GM18505 (cell line): Measurements from ENCODE around the gene TMCO4.

ENCODE experiments used
- ATAC-seq: cut with Tn5 transposase; IDR thresholded peaks from one replicate; pipeline ENCODE4 v1.9.1; 2021; ENCODE audit not compliant: unreplicated experiment
- POLR2A ChIP-seq: IDR thresholded peaks from 4 replicates; pipeline ENCODE4 v1.6.1; 2011; ENCODE audit warnings: borderline replicate concordance; ENCODE audit not compliant: insufficient read depth, insufficient read length; ENCODE audit errors: extremely low read depth

Gene TMCO4

DNA sequence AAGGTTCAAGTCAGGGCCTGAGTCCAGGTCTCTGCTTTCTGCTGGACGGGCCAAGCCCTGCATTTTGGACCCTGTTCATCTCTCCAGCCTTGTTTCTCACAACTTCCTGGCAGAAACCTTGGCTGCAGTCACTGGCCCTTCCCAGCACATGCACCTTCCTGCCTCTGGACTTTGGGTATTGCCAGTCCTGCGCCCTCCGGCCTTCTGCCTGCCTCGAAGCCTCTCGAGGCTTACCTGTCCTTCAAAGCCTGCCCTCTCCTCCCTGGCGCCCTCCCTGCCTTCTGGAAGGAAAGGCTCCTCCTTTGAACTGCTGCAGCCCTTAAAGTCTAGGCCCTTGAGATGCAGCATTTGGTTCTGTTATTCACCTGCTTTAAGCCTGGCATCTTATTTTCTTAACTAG, 82.2 kb downstream of the TMCO4 start:
- no peak for ATAC-seq
- TF ChIP-seq POLR2A: no peak

DNA sequence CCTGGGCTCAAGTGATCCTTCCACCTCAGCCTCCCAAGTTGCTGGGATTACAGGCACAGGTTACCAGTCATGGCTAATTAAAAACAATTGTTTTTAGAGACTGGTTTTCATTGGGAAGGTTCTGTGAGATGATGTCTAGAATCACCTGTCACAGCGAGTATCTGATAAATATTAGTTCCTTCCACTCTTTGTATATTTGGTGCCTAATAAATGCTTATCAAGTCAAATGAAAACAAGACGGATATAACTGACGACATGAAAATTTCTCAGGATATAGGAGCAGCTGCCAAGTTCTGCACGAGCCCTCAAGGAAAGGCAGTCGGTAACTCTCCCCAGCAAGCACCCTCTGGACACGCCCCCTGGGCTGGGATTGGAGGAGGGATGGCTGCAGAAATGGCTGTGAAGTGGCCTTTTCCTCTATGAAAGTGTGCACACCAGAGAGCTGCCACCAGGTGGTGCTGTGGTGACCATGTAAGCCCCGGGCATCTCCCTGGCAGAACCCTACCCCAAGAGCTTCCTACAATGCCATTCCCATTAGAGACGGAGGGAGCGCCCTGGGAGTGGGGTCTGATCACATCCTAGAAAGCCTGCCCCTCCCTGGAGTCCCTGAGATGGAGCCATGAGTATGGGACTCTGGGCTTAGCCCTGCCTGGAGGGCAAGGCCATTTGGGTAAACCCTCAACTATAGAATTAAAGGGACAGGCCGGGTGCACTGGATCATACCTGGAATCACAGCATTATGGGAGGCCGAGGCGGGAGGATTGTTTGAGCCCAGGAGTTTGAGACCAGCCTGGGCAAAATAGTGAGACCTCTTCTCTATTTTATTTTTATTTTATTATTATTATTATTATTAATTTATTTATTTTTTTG, 84.1 kb downstream of the TMCO4 start:
- ATAC-seq: no peak
- TF ChIP-seq POLR2A: no peak

DNA sequence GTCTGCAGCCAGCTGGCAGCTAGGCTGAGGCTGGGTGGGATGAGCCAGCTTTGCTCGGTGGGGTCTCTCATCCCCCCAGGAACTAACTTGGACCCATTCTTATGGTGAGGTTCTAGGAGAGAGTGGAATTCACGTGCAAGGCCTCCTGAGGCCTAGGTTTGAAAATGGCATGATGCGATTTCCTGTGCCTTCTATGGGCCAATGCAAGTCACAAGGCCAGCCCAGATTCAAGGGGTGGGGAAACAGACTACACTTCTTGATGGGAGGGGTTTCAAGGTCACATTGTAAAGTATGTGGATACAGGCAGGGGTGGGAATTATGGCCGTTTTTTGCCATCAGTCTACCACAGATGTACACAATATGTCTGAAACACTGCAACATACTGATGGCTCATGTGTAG, 86.8 kb downstream of the TMCO4 start:
- no peak for ATAC-seq
- no peak for TF ChIP-seq POLR2A

DNA sequence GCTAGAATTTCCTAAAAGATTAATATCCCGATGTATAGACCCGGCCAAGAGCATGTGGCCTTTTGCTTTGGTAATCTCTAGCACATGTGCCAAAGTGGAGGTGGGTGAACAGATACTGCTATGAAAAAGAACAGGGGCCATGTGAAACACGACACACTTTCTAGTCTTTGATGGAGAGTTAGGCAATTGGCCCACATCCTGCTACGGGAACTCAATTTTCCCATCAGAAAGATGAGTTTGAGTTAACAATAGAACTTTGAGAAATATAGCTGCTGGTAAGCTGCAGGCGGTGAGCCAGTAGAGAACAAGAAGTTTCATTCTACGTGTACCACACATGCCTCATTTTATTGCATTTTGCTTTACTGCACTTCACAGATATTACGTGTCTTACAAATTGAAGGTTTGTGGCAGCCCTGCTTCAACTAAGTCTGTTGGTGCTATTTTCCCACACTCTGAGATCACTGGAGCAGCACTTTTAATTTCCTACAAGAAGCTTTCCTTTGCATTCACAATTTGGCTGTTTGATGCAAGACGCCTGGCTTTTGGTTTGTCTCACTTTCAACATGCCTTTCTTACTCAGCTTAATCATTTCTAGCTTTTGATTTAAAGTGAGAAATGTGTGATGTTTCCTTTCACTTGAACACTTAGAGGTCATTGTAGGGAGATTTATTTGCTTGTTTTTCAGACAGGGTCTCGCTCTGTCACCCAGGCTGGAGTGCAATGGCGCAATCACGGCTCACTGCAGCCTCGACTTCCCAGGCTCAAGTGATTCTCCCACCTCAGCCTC, 88.7 kb downstream of the TMCO4 start:
- ATAC-seq: peak; percentile 62

DNA sequence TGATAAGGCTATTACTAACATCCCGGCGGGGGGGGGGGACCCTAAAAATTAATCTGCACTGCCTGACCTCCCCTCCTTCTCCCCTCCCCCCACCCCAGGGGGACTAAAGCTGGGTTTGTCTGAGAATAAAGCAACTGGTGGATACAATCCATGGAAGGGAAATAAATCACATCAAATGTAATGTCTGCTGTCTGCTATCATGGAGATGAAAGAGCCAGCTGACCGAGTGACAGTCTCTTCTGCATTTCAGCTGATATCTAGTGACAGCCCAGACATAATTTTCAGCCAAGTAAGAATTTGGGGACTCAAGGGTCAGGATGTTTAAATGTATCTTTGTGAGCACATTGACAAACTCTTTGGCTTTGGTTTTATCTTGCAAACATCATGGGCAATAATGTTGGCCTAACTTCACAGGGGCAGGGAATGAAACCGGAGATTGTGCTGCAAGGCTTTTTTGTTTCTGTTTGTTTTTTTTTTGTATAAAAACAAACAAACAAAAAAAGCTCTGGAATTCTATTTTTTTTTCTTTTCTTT, 90.4 kb downstream of the TMCO4 start:
- TF ChIP-seq POLR2A: no peak

More for the DNA sequence above, 88.7 kb downstream of the TMCO4 start:
- TF ChIP-seq POLR2A: no peak

DNA sequence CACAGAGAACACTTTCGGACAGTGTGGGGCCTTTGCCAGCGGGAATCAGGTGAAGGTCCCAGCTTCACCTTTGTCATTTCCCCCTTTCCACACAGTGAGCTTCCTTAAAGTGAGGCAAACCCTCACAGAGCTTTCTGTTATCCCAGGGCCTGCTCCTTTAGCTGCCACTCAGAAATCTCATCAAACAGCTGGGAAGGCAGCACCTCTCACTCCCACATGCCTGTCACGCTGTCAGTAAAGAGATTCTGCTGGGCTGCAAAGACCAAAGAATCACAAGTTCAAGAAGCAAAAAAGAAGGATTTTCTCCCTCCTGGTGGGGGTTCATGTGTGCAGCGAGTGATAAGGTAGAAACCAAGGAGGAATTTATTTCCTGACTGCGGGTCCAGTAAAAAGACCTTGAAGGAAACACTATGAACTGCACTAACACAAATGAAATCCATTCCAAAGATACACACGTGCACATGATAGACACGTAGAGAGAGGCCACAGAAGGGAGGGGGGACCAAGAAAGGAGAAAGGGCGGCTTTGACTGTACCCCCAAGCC, 91.1 kb downstream of the TMCO4 start:
- TF ChIP-seq POLR2A: no peak

More for the DNA sequence above, 90.4 kb downstream of the TMCO4 start:
- ATAC-seq: no peak

DNA sequence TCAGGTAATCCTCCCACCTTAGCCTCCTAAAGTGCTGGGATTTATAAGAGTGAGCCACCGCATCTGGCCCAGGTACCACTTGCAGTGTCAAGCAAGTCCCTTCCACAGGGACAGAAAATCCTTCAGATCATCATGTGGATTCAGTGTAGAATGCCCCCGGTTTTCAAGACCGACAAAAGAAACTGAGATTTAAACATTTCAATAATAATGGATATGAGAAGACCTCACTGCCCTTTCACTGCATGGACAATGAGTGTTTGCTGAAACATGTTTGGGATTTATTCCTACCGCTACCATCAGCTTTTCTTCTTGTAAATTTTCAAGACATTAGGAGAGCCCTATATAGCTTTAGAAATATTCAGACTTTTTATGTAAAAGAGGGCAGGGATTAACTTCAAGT, 93.6 kb downstream of the TMCO4 start:
- TF ChIP-seq POLR2A: no peak
- ATAC-seq: no peak

More for the DNA sequence above, 91.1 kb downstream of the TMCO4 start:
- ATAC-seq: no peak

DNA sequence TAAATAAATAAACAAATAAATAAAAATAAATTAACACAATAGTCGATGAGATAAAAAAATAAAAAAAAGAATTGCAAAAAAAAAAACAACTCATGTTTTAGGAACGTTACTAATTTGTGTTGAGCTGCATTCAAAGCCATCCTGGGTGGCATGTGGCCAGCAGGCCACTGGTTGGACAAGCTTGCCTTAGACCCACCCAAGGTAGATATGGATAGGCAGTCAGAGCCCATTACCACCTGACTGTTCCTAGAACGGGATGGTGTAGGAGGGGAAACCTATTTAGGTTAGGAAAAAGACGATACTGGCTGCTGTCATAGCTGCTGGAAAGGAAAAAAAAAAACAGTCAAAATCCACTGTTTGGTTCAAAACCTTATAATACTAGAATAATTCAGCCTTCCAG, 94.3 kb downstream of the TMCO4 start:
- no peak for TF ChIP-seq POLR2A
- ATAC-seq: no peak

DNA sequence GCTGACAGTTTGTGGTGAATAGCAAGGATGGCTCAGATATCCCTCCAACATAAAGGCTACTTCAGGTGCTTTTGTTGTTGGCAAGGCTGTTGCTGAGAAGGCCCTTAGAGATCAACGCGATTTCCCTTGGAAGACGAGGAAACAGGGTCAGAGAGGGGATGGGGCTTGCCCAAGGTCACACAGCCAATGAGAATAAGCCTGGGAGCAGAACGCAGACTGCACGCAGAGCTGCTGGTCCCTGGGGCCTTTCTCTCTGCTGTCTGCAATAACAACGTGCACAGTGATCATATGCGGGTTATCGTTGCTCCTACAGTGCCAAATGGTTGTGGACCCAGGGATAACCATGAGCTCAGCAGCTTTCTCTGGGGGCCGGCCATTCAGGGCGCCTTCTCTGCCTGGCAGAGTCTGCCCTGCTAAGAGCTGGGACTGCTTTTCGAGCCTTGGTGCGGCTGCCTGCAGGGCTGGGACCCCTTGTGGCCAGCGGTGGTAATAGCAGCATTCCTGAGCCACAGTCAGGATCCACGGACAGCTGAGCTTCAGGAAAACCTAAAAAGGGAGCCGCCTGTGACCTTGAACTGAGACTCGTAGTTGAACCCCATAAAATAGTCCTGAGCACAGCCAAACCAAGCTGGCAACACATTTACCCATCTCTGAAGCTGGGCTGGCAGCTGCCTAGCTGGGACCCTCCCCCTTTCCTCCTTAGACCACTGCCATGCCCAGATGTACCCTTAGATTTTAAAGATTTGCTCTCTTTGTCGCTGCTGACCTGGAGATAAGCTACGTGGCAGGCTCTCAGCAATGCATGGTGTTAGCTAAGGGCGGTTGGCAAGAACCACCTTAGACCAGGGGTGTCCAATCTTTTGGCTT, 95.2 kb downstream of the TMCO4 start:
- no peak for ATAC-seq
- TF ChIP-seq POLR2A: no peak

DNA sequence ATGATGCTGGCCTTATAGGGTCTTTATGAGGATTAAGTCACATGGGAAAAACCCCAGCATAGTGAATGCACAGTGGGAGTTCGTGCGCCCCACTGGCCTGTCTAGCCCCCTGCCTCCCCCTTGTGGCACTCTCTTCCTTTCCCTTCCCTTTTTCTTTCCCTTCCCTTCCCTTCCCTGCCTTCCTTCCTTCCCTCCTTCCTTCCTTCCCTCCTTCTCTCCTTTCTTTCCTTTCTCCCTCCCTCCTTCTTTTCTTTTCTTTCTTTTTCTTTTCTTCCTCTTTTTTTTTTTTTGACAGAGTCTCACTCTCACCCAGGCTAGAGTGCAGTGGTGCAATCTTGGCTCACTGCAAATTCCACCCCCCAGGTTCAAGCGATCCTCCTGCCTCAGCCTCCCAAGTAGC, 96.4 kb downstream of the TMCO4 start:
- TF ChIP-seq POLR2A: no peak
- ATAC-seq: no peak

DNA sequence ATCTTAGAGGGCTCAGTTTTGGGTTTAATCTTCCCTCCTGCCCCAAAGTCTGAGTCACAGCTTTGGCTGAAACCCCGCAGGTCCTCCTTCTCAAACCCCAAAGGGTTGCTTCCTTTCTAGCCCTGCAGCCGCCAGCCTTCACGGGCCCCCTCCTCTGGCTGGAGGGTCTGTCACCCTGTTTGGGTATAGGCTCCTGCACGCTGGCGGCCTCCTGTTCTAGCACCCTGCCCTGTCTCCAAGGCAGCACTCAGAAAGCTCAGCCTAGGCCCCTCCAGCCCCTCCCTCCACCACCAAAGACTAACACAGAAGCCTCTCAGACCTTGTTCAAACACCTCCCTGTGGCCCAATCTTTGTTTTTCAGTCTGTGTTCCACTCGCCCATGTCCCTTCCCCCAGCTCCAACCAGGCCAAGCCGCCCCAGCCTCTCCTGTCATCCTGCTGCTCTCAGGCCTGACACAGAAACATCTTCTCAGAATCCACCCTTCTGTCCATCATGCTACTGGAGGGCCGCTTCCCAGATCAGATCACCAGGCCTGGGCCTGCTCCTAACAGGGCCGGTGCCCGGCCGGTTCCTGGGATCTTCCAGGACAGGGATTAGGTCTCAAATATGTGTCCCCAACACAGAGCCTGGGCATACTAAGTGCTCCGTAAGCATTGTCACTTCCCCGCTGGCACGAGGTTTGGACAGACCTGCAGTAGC, 99.5 kb downstream of the TMCO4 start:
- ATAC-seq: no peak
- no peak for TF ChIP-seq POLR2A

DNA sequence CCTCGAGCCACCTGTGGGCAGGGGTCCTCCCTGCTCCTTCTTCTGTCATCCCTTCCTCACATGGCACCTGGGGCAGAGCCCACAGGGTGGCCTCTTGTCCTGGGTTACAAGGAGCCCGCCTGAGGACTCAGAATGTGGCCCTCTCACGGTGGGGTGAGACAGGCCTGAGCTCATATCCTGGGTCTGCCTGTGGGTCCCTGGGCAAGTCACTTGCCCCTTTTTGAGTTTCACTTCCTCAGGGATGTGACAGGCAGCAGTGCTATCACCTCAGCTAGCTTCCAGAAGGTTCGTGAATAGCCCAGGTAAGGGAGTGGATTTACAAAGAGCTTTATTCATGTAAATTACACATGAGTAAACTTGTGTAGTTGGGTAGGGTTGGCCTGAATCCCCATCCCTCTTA, 101.5 kb downstream of the TMCO4 start:
- ATAC-seq: no peak
- no peak for TF ChIP-seq POLR2A

DNA sequence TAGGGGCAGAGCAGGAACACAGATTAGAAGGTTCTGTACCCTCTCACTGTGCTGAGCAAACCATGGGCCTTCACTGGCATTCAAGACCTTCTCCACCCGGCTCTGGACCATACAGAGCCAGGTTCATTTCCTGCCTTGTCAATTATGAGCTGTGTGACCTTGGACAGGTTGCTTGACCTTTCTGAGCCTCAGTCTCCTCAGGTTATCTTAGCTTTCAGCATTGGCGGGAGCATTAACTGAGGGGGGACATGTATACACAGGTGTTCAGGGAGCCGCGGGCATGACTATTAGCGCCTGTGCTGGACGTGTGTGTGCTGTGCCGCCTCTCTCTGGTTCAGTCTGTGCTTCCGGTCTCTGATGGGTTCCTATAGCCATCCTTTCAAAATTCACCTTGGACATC, 102.9 kb downstream of the TMCO4 start:
- ATAC-seq: no peak

DNA sequence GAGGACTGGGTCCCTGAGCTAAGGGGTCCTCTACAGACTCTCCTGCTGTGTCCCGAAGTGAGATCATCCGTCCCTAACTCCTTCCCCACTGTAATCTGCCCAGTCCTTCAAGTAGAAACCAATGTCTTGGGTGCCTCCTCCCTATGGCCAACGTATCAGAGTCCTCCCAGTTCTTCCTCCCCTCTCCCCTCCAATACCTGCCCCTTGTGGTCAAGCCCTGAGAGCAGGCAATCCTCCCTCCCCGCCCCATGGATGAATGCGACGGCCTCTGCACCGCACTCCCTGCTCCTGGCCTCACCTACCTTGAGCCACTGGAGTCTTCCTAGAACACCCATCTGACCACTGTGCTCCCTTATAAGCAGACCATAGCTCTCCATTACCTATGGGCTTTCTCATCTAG, 103.9 kb downstream of the TMCO4 start:
- no peak for TF ChIP-seq POLR2A
- ATAC-seq: no peak

More for the DNA sequence above, 102.9 kb downstream of the TMCO4 start:
- no peak for TF ChIP-seq POLR2A
